HepG2 (cell line): Measurements from ENCODE around the gene PTPRM. TPM values are rescaled to one million over a fixed set of nuclear protein-coding genes. Genes with fewer than 3 reads are reported as not detected.

Source experiments
- ATAC-seq: fragments of 200-7000 bp; cut with Tn5 transposase; 3 replicates; pipeline ENCODE4 v1.9.1; 2020; ENCODE audit warnings: mild to moderate bottlenecking, moderate library complexity
- BruUV-seq: library from RNA; stranded (reverse); fragments of 400-500 nt; replicated peaks from 2 replicates; lab custom pipeline; 2021; lab: Mats Ljungman, UMichigan
- CTCF ChIA-PET: fragments of 300-600 bp; formaldehyde crosslinking; extraction: SDS; loops from one replicate; lab custom pipeline; 2021; ENCODE audit warnings: low total read pairs, inconsistent platforms, low intra/inter-chr PET ratio; lab: Yijun Ruan, JAX
- POLR2A ChIA-PET: fragments of 350-600 bp; sonication (Branson Sonifier 250); formaldehyde crosslinking; loops from one replicate; lab custom pipeline; 2020; ENCODE audit warnings: antibody characterized with exemption, inconsistent platforms; lab: Yijun Ruan, JAX
- DNase-seq: peaks from one replicate; pipeline ENCODE4 v3.0.0-alpha.2; 2015; ENCODE audit warnings: low spot score
- FAIRE-seq: peaks from 3 replicates; lab custom pipeline; 2011; peaks lifted over from hg19 to GRCh38; lab: Jason Lieb, UNC
- H2AFZ ChIP-seq: one replicate; pipeline ENCODE4 v1.6.1; 2011; ENCODE audit warnings: low read length, inconsistent platforms
- H3K27ac ChIP-seq: fragments of 300-600 bp; 3 replicates; pipeline ENCODE4 v1.8.0; 2011; ENCODE audit warnings: mixed run types, mild to moderate bottlenecking, mixed read lengths, low read length, inconsistent platforms; ENCODE audit not compliant: insufficient read depth; ENCODE audit errors: extremely low read length
- H3K27me3 ChIP-seq, 2 experiments: fragments of 200-600 bp in 1 of 2; 2 replicates in 1 of 2; 3 replicates in 1 of 2; pipeline versions ENCODE4 v1.6.0 to v1.8.0; 2011; ENCODE audit warnings: low read length in 2 of 2, mild to moderate bottlenecking in 2 of 2, moderate library complexity in 2 of 2, inconsistent platforms in 1 of 2; ENCODE audit not compliant: insufficient read depth in 2 of 2, control insufficient read depth in 1 of 2
- H3K36me3 ChIP-seq, 2 experiments: fragments of 200-600 bp in 1 of 2; replicated peaks in 1 of 2; 2 replicates in 1 of 2; 3 replicates in 1 of 2; pipeline versions ENCODE4 v1.5.1 to v1.8.0; 2011; ENCODE audit warnings: low read length in 2 of 2, inconsistent platforms in 1 of 2; ENCODE audit not compliant: insufficient read depth in 2 of 2, control insufficient read depth in 1 of 2
- H3K4me1 ChIP-seq: 2 replicates; pipeline ENCODE4 v1.5.1; 2012; ENCODE audit warnings: low read length, inconsistent platforms; ENCODE audit not compliant: insufficient read depth
- H3K4me2 ChIP-seq: 2 replicates; pipeline ENCODE4 v1.6.0; 2011; ENCODE audit warnings: low read depth, low read length, inconsistent platforms
- H3K4me3 ChIP-seq, 3 experiments: fragments of 200-600 bp in 1 of 3; sonication (generic), shearing (Covaris generic) in 1 of 3; replicated peaks in 1 of 3; 2 replicates each; pipeline ENCODE4 v1.5.1; 2011 to 2016; ENCODE audit warnings: low read length in 3 of 3, inconsistent platforms in 2 of 3, low read depth in 2 of 3, mild to moderate bottlenecking in 2 of 3, control low read depth in 1 of 3, mixed read lengths in 1 of 3; ENCODE audit not compliant: insufficient read depth in 1 of 3
- H3K79me2 ChIP-seq: one replicate; pipeline ENCODE4 v1.6.1; 2011; ENCODE audit warnings: low read length, inconsistent platforms; ENCODE audit not compliant: insufficient read depth
- H3K9ac ChIP-seq: 2 replicates; pipeline ENCODE4 v1.6.0; 2011; ENCODE audit warnings: mild to moderate bottlenecking, low read depth, low read length, inconsistent platforms; ENCODE audit not compliant: insufficient read depth
- H3K9me3 ChIP-seq: 2 replicates; pipeline ENCODE4 v1.5.1; 2012; ENCODE audit warnings: mild to moderate bottlenecking, low read length
- H4K20me1 ChIP-seq: 2 replicates; pipeline ENCODE4 v1.6.0; 2011; ENCODE audit warnings: inconsistent platforms, mild to moderate bottlenecking, low read length, moderate library complexity; ENCODE audit not compliant: insufficient read depth
- ARHGAP35 ChIP-seq: sonication (generic); formaldehyde crosslinking; IDR thresholded peaks from 2 replicates; pipeline ENCODE4 v1.9.0; 2022; ENCODE audit warnings: mild to moderate bottlenecking, inconsistent platforms, moderate library complexity, missing genetic modification reagents, borderline replicate concordance
- ATF6 ChIP-seq: sonication (generic); formaldehyde crosslinking; conservative IDR thresholded peaks from 2 replicates; pipeline ENCODE4 v1.4.0; 2020; ENCODE audit warnings: missing genetic modification reagents
- BCL3 ChIP-seq: sonication (generic); formaldehyde crosslinking; IDR thresholded peaks from 2 replicates; pipeline ENCODE4 v1.5.1; 2020; ENCODE audit warnings: mild to moderate bottlenecking, missing genetic modification reagents, moderate library complexity
- DNMT3B ChIP-seq: conservative IDR thresholded peaks from 2 replicates; pipeline ENCODE4 v1.6.1; 2016; ENCODE audit warnings: missing biosample characterization, control low read depth
- FIP1L1 ChIP-seq: fragments of 200-400 bp; formaldehyde crosslinking; IDR thresholded peaks from 2 replicates; pipeline ENCODE4 v1.6.1; 2018; ENCODE audit warnings: low read depth, mild to moderate bottlenecking, low read length, moderate library complexity, borderline replicate concordance; ENCODE audit not compliant: insufficient read depth
- GFI1 ChIP-seq: sonication (generic); formaldehyde crosslinking; IDR thresholded peaks from 2 replicates; pipeline ENCODE4 v1.5.0; 2020; ENCODE audit warnings: missing genetic modification reagents, mild to moderate bottlenecking, borderline replicate concordance
- NFYC ChIP-seq: IDR thresholded peaks from 2 replicates; pipeline ENCODE4 v1.6.1; 2016; ENCODE audit warnings: missing genetic modification reagents, missing compliant biosample characterization
- TFDP1 ChIP-seq: IDR thresholded peaks from 2 replicates; pipeline ENCODE4 v1.6.1; 2016; ENCODE audit warnings: missing compliant biosample characterization, missing genetic modification reagents, borderline replicate concordance
- ZFY ChIP-seq: sonication (generic); formaldehyde crosslinking; IDR thresholded peaks from 2 replicates; pipeline ENCODE4 v1.4.0; 2020; ENCODE audit warnings: missing genetic modification reagents
- ZNF577 ChIP-seq: sonication (generic); formaldehyde crosslinking; IDR thresholded peaks from 2 replicates; pipeline ENCODE4 v1.4.0; 2020; ENCODE audit warnings: mild to moderate bottlenecking, low read depth, missing genetic modification reagents, borderline replicate concordance
- ZNF672 ChIP-seq: sonication (generic); formaldehyde crosslinking; IDR thresholded peaks from 2 replicates; pipeline ENCODE4 v1.8.1; 2022; ENCODE audit warnings: missing genetic modification reagents
- ZNF674 ChIP-seq: sonication (generic); formaldehyde crosslinking; IDR thresholded peaks from 2 replicates; pipeline ENCODE4 v1.5.0; 2020; ENCODE audit warnings: low read depth, mild to moderate bottlenecking, missing genetic modification reagents
- ZNF709 ChIP-seq: sonication (generic); formaldehyde crosslinking; IDR thresholded peaks from 2 replicates; pipeline ENCODE4 v1.5.0; 2020; ENCODE audit warnings: mild to moderate bottlenecking, missing genetic modification reagents
- WGBS: methylation state at CpG from one replicate; pipeline ENCODE4 v1.1.6; 2017; ENCODE audit warnings: low lambda C conversion rate; 5-methylcytosine and 5-hydroxymethylcytosine counted together
- in situ Hi-C: cut with HindIII; loops from 2 replicates; pipeline ENCODE4 v1.10.0; 2017; ENCODE audit warnings: low pct_unique_long_range_greater_than_20kb; ENCODE audit not compliant: extremely low pct_ligation_motif_present
- intact Hi-C: fragments of 100-400 bp; cut with micrococcal nuclease; formaldehyde crosslinking; loops from one replicate; pipeline ENCODE4 v1.10.0; 2022; ENCODE audit not compliant: unreplicated experiment
- polyA plus RNA-seq, 8 experiments: library from polyadenylated mRNA; depleted of rRNA in 3 of 8; stranded (reverse) in 7 of 8; unstranded in 1 of 8; fragments of >200 nt; fragmentation: Illumina TruSeq in 4 of 8; extraction: Trizol in 4 of 8; gene quantifications; 2 replicates each; pipeline versions ENCODE4 v1.2.1 to v1.2.3, GENCODE V29; 2011 to 2016; ENCODE audit warnings: low read depth in 4 of 8, missing spikeins in 1 of 8, mixed read lengths in 1 of 8; ENCODE audit not compliant: insufficient read depth in 1 of 8
- total RNA-seq, 5 experiments: library from RNA; depleted of rRNA; stranded (reverse); fragments of >200 nt; fragmentation: Illumina TruSeq; extraction: Trizol; gene quantifications; 2 replicates each; pipeline ENCODE4 v1.2.3, GENCODE V29; 2016; ENCODE audit warnings: low read depth in 1 of 5

Gene PTPRM
- total and polyA plus RNA-seq, 2 of the 13 experiments (the other 11 are each of a cell fraction or from before 2014, with no cell fraction given): 12.6 to 108 TPM

- TF ChIP-seq ATF6 (CRISPR knock-in tag): no peak
Measured at GRCh38 chr18:8396254-8396653, 829.1 kb downstream of the PTPRM start (continued).

GRCh38 chr18:8397034-8397433 lies 829.9 kb downstream of the PTPRM start:
- Histone ChIP-seq H3K36me3 (peaks cover 3 to 6% of the 10 kb centered on the region in 2 experiments; a peak in 3 of 5 replicates), H3K4me2 (no peak overlapping the region), H3K4me3 (no peak overlapping the region), H4K20me1 (no peaks in the 10 kb centered on the region), H3K79me2 (no peaks in the 10 kb centered on the region), H3K9ac (no peak overlapping the region), H3K4me1 (no peaks in the 10 kb centered on the region), H3K27me3 (no peaks in the 10 kb centered on the region), H3K27ac (no peak overlapping the region), H2AFZ (no peak overlapping the region), H3K9me3 (no peaks in the 10 kb centered on the region)
- CTCF ChIA-PET: no interaction called here
- POLR2A ChIA-PET: no interaction called here
- in situ Hi-C loops: loop anchor here (10.0 to 25.0 kb wide), 3 partner anchors 312 to 1135 kb away; no protein-coding TSS in a partner anchor
- ATAC-seq: no peak
- no TSS peak for BruUV-seq
- intact Hi-C loops: no loop called here
- FAIRE-seq: no peak
- 95% methylated on average over 9 of the region's 12 CpGs for WGBS
- TF ChIP-seq FIP1L1: no peak
- no peak for DNase-seq

- Histone ChIP-seq H3K36me3 (peaks cover 3 to 4% of the 10 kb centered on the region in 2 experiments; a peak in 3 of 5 replicates), H3K27me3 (no peaks in the 10 kb centered on the region), H3K79me2 (no peaks in the 10 kb centered on the region), H3K9me3 (no peaks in the 10 kb centered on the region), H3K4me3 (no peak overlapping the region), H4K20me1 (no peaks in the 10 kb centered on the region), H3K4me2 (no peak overlapping the region), H3K4me1 (no peaks in the 10 kb centered on the region), H2AFZ (no peak overlapping the region), H3K27ac (no peak overlapping the region), H3K9ac (no peak overlapping the region)
- ChIA-PET CTCF (no interaction called here), POLR2A (no interaction called here)
- in situ Hi-C loops (loop anchor here (10.0 to 25.0 kb wide), 3 partner anchors 314 to 1137 kb away; no protein-coding TSS in a partner anchor), intact Hi-C loops (no loop called here)
- FAIRE-seq (no peak), ATAC-seq (no peak), DNase-seq (no peak)
- WGBS: 84% methylated on average over 8 of the region's 8 CpGs
- TF ChIP-seq BCL3 (CRISPR knock-in tag) (no peak), ZFY (CRISPR knock-in tag) (no peak), DNMT3B (CRISPR knock-in tag) (no peak), ZNF709 (no peak), ARHGAP35 (CRISPR knock-in tag) (no peak), ZNF674 (CRISPR knock-in tag) (no peak), ZNF577 (CRISPR knock-in tag) (no peak), ZNF672 (no peak), GFI1 (CRISPR knock-in tag) (no peak), NFYC (CRISPR knock-in tag) (no peak), TFDP1 (CRISPR knock-in tag) (no peak)
- BruUV-seq: no TSS peak
Measured at GRCh38 chr18:8399138-8399537, 832.0 kb downstream of the PTPRM start.
